HEK293 (cell line): ENCODE measurements around the gene BRI3BP.

Experiments used
- CTCF ChIA-PET: fragments of 350-600 bp; formaldehyde crosslinking; extraction: SDS; loops from one replicate; lab custom pipeline; 2021; ENCODE audit warnings: antibody characterized with exemption; lab: Yijun Ruan, JAX
- POLR2A ChIA-PET: fragments of 300-600 bp; formaldehyde crosslinking; extraction: SDS; loops from one replicate; lab custom pipeline; 2020; ENCODE audit warnings: antibody characterized with exemption, inconsistent platforms; lab: Yijun Ruan, JAX
- H3K27ac ChIP-seq: fragments of 200-500 bp; sonication (Bioruptor generic); 2 replicates; pipeline ENCODE4 v1.5.1; 2014; ENCODE audit warnings: low read depth, low read length, control low read depth, inconsistent platforms; ENCODE audit errors: extremely low read depth
- H3K36me3 ChIP-seq, 2 experiments: fragments of 200-500 bp in 1 of 2; sonication (Bioruptor generic) in 1 of 2; 1 replicate in 1 of 2; 2 replicates in 1 of 2; pipeline ENCODE4 v1.5.1; 2014 to 2017; ENCODE audit warnings: inconsistent platforms in 2 of 2, low read length in 2 of 2; ENCODE audit not compliant: control insufficient read depth in 2 of 2, insufficient read depth in 1 of 2
- H3K4me1 ChIP-seq: fragments of 200-500 bp; sonication (Bioruptor generic); 2 replicates; pipeline ENCODE4 v1.5.1; 2014; ENCODE audit warnings: mild to moderate bottlenecking, low read length, inconsistent platforms; ENCODE audit not compliant: control insufficient read depth, insufficient read depth
- H3K4me3 ChIP-seq: 2 replicates; pipeline ENCODE4 v1.5.1; 2011; ENCODE audit warnings: low read depth, mild to moderate bottlenecking, control low read depth, low read length, moderate library complexity
- H3K9me3 ChIP-seq: fragments of 200-500 bp; sonication (Bioruptor generic); 2 replicates; pipeline ENCODE4 v1.5.1; 2014; ENCODE audit warnings: low read depth, low read length, inconsistent platforms; ENCODE audit not compliant: control insufficient read depth, insufficient read depth
- GLIS1 ChIP-seq: fragments of 450-650 bp; formaldehyde crosslinking; IDR thresholded peaks from 2 replicates; pipeline ENCODE4 v1.5.1; 2016; ENCODE audit warnings: missing biosample characterization, missing genetic modification characterization
- HOXC10 ChIP-seq: sonication (generic); formaldehyde crosslinking; IDR thresholded peaks from 2 replicates; pipeline ENCODE4 v1.8.1; 2023; ENCODE audit warnings: mild to moderate bottlenecking, missing genetic modification reagents
- KLF8 ChIP-seq: fragments of 450-650 bp; formaldehyde crosslinking; IDR thresholded peaks from 2 replicates; pipeline ENCODE4 v1.5.1; 2016; ENCODE audit warnings: missing biosample characterization, missing genetic modification characterization
- OSR2 ChIP-seq: fragments of 450-650 bp; formaldehyde crosslinking; IDR thresholded peaks from 2 replicates; pipeline ENCODE4 v1.5.1; 2016; ENCODE audit warnings: missing biosample characterization, missing genetic modification characterization
- REPIN1 ChIP-seq: fragments of 450-650 bp; formaldehyde crosslinking; IDR thresholded peaks from 2 replicates; pipeline ENCODE4 v1.5.1; 2017; ENCODE audit warnings: missing biosample characterization, missing genetic modification characterization, low read depth
- SCRT1 ChIP-seq: fragments of 450-650 bp; formaldehyde crosslinking; IDR thresholded peaks from 2 replicates; pipeline ENCODE4 v1.5.1; 2016; ENCODE audit warnings: missing biosample characterization, missing genetic modification characterization, borderline replicate concordance
- SCRT2 ChIP-seq: fragments of 450-650 bp; formaldehyde crosslinking; IDR thresholded peaks from 2 replicates; pipeline ENCODE4 v1.5.1; 2016; ENCODE audit warnings: missing biosample characterization, missing genetic modification characterization
- SP3 ChIP-seq: fragments of 450-650 bp; formaldehyde crosslinking; IDR thresholded peaks from 2 replicates; pipeline ENCODE4 v1.5.1; 2016; ENCODE audit warnings: missing biosample characterization, missing genetic modification characterization
- WT1 ChIP-seq: fragments of 450-650 bp; formaldehyde crosslinking; IDR thresholded peaks from 2 replicates; pipeline ENCODE4 v1.5.1; 2016; ENCODE audit warnings: missing biosample characterization, missing genetic modification characterization
- ZBTB20 ChIP-seq: fragments of 450-650 bp; formaldehyde crosslinking; IDR thresholded peaks from 2 replicates; pipeline ENCODE4 v1.5.1; 2016; ENCODE audit warnings: missing biosample characterization, missing genetic modification characterization
- ZFP37 ChIP-seq: fragments of 450-650 bp; formaldehyde crosslinking; IDR thresholded peaks from 2 replicates; pipeline ENCODE4 v1.5.1; 2016; ENCODE audit warnings: missing biosample characterization, missing genetic modification characterization
- ZNF175 ChIP-seq: fragments of 450-650 bp; formaldehyde crosslinking; IDR thresholded peaks from 2 replicates; pipeline ENCODE4 v1.5.1; 2016; ENCODE audit warnings: missing biosample characterization, missing genetic modification characterization
- ZNF211 ChIP-seq: fragments of 450-650 bp; formaldehyde crosslinking; IDR thresholded peaks from 2 replicates; pipeline ENCODE4 v1.5.1; 2016; ENCODE audit warnings: low read depth, missing biosample characterization, missing genetic modification characterization
- ZNF214 ChIP-seq: fragments of 450-650 bp; formaldehyde crosslinking; IDR thresholded peaks from 2 replicates; pipeline ENCODE4 v1.5.1; 2017; ENCODE audit warnings: missing biosample characterization, mild to moderate bottlenecking, missing genetic modification characterization, borderline replicate concordance
- ZNF473 ChIP-seq: fragments of 450-650 bp; formaldehyde crosslinking; IDR thresholded peaks from 2 replicates; pipeline ENCODE4 v1.5.1; 2017; ENCODE audit warnings: missing biosample characterization, missing genetic modification characterization
- ZNF544 ChIP-seq: fragments of 450-650 bp; formaldehyde crosslinking; IDR thresholded peaks from 2 replicates; pipeline ENCODE4 v1.5.0; 2017; ENCODE audit warnings: missing biosample characterization, missing genetic modification characterization
- ZNF549 ChIP-seq: fragments of 450-650 bp; IDR thresholded peaks from 2 replicates; pipeline ENCODE4 v1.5.1; 2018; ENCODE audit warnings: missing biosample characterization, missing genetic modification characterization, mild to moderate bottlenecking, inconsistent platforms, moderate library complexity
- ZNF843 ChIP-seq: fragments of 450-650 bp; formaldehyde crosslinking; IDR thresholded peaks from 2 replicates; pipeline ENCODE4 v1.5.1; 2016; ENCODE audit warnings: missing biosample characterization, missing genetic modification characterization
- TF ChIP-seq, protein P1 (sequence below): fragments of 450-650 bp; formaldehyde crosslinking; IDR thresholded peaks from 2 replicates; pipeline ENCODE4 v1.5.1; 2016; ENCODE audit warnings: missing biosample characterization, missing genetic modification characterization, borderline replicate concordance
- TF ChIP-seq, protein P2 (sequence below): sonication (generic); formaldehyde crosslinking; IDR thresholded peaks from 2 replicates; pipeline ENCODE4 v1.8.1; 2022; ENCODE audit warnings: mild to moderate bottlenecking, moderate library complexity, missing genetic modification reagents
- TF ChIP-seq, protein P3 (sequence below): fragments of 450-650 bp; formaldehyde crosslinking; IDR thresholded peaks from 2 replicates; pipeline ENCODE4 v1.5.1; 2017; ENCODE audit warnings: missing biosample characterization, mild to moderate bottlenecking, missing genetic modification characterization, moderate library complexity
- TF ChIP-seq, protein P4 (sequence below): fragments of 450-650 bp; formaldehyde crosslinking; IDR thresholded peaks from 2 replicates; pipeline ENCODE4 v1.5.1; 2016; ENCODE audit warnings: missing biosample characterization, missing genetic modification characterization

BRI3BP gene

DNA sequence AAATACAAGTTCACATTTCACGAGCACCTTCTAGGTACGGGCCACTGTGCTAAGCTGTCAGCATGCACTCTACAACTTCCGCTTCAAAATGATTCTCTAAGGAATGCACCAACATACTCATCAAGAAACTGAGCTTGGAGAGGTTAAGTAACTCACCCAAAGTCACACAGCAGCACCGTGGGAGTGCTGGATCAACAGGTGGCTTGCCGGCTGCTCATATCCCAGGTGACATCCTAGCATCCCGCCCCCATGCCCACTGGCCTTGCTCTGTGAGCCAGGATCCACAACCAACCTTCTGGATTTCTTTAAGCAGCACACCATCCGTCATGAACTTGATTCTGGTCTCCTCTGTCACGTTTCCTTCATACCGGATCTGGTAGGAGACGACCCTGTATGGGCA, 21.2 kb upstream of the BRI3BP start:
- H3K36me3 ChIP-seq = peaks cover 6 to 77% of the 10 kb centered on the region in 2 experiments
- CTCF ChIA-PET = no interaction called here
- POLR2A ChIA-PET = no interaction called here
- H3K9me3 ChIP-seq = no peaks in the 10 kb centered on the region
- H3K4me3 ChIP-seq = no peak overlapping the region
- H3K4me1 ChIP-seq = no peaks in the 10 kb centered on the region
- TF ChIP-seq ZNF211 (tag by site-specific recombination) = no peak
- TF ChIP-seq SCRT1 (tag by site-specific recombination) = peak; percentile 87; the same call in 1 of the 2 replicates
- peak; percentile 95 for TF ChIP-seq SCRT2 (tag by site-specific recombination)
- TF ChIP-seq, all 188 proteins: peak for 2
- H3K27ac ChIP-seq = no peak overlapping the region

DNA sequence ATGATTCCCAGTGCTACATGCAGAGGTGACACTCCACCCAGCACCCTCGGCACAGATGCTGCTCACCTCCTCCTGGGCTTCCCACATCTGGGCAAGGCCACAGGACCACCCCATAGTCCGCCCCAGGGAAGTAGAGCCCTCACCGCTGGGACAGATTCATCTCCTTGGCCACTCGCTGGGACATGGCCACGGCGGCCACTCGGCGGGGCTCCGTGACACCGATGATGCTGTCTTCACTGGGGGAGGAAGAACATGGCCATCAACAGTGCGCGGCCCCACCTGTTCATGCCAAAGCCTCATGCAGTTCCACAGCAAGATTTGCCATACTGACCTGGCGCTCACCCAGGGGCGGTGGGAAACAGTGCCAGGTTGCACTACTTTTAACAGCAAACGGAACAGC, 18.2 kb upstream of the BRI3BP start:
- H3K4me1 ChIP-seq = no peaks in the 10 kb centered on the region
- peaks cover 18 to 77% of the 10 kb centered on the region in 2 experiments for H3K36me3 ChIP-seq
- TF ChIP-seq ZBTB20 (tag by site-specific recombination) (no peak), ZNF473 (tag by site-specific recombination) (no peak), ZNF544 (tag by site-specific recombination) (no peak), GLIS1 (tag by site-specific recombination) (no peak), WT1 (tag by site-specific recombination) (no peak), KLF8 (tag by site-specific recombination) (no peak), ZNF843 (tag by site-specific recombination) (no peak), ZNF175 (tag by site-specific recombination) (no peak), OSR2 (tag by site-specific recombination) (no peak), HOXC10 (CRISPR knock-in tag) (no peak), SP3 (tag by site-specific recombination) (no peak), REPIN1 (no peak), ZNF549 (tag by site-specific recombination) (no peak), ZNF214 (no peak), ZFP37 (tag by site-specific recombination) (no peak)
- TF ChIP-seq, protein P1, sequence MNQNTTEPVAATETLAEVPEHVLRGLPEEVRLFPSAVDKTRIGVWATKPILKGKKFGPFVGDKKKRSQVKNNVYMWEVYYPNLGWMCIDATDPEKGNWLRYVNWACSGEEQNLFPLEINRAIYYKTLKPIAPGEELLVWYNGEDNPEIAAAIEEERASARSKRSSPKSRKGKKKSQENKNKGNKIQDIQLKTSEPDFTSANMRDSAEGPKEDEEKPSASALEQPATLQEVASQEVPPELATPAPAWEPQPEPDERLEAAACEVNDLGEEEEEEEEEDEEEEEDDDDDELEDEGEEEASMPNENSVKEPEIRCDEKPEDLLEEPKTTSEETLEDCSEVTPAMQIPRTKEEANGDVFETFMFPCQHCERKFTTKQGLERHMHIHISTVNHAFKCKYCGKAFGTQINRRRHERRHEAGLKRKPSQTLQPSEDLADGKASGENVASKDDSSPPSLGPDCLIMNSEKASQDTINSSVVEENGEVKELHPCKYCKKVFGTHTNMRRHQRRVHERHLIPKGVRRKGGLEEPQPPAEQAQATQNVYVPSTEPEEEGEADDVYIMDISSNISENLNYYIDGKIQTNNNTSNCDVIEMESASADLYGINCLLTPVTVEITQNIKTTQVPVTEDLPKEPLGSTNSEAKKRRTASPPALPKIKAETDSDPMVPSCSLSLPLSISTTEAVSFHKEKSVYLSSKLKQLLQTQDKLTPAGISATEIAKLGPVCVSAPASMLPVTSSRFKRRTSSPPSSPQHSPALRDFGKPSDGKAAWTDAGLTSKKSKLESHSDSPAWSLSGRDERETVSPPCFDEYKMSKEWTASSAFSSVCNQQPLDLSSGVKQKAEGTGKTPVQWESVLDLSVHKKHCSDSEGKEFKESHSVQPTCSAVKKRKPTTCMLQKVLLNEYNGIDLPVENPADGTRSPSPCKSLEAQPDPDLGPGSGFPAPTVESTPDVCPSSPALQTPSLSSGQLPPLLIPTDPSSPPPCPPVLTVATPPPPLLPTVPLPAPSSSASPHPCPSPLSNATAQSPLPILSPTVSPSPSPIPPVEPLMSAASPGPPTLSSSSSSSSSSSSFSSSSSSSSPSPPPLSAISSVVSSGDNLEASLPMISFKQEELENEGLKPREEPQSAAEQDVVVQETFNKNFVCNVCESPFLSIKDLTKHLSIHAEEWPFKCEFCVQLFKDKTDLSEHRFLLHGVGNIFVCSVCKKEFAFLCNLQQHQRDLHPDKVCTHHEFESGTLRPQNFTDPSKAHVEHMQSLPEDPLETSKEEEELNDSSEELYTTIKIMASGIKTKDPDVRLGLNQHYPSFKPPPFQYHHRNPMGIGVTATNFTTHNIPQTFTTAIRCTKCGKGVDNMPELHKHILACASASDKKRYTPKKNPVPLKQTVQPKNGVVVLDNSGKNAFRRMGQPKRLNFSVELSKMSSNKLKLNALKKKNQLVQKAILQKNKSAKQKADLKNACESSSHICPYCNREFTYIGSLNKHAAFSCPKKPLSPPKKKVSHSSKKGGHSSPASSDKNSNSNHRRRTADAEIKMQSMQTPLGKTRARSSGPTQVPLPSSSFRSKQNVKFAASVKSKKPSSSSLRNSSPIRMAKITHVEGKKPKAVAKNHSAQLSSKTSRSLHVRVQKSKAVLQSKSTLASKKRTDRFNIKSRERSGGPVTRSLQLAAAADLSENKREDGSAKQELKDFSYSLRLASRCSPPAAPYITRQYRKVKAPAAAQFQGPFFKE (tag by site-specific recombination) = no peak
- TF ChIP-seq, protein P2, sequence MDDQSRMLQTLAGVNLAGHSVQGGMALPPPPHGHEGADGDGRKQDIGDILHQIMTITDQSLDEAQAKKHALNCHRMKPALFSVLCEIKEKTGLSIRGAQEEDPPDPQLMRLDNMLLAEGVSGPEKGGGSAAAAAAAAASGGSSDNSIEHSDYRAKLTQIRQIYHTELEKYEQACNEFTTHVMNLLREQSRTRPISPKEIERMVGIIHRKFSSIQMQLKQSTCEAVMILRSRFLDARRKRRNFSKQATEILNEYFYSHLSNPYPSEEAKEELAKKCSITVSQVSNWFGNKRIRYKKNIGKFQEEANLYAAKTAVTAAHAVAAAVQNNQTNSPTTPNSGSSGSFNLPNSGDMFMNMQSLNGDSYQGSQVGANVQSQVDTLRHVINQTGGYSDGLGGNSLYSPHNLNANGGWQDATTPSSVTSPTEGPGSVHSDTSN = no peak
- TF ChIP-seq, protein P3, sequence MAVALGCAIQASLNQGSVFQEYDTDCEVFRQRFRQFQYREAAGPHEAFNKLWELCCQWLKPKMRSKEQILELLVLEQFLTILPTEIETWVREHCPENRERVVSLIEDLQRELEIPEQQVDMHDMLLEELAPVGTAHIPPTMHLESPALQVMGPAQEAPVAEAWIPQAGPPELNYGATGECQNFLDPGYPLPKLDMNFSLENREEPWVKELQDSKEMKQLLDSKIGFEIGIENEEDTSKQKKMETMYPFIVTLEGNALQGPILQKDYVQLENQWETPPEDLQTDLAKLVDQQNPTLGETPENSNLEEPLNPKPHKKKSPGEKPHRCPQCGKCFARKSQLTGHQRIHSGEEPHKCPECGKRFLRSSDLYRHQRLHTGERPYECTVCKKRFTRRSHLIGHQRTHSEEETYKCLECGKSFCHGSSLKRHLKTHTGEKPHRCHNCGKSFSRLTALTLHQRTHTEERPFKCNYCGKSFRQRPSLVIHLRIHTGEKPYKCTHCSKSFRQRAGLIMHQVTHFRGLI = no peak
- TF ChIP-seq, protein P4, sequence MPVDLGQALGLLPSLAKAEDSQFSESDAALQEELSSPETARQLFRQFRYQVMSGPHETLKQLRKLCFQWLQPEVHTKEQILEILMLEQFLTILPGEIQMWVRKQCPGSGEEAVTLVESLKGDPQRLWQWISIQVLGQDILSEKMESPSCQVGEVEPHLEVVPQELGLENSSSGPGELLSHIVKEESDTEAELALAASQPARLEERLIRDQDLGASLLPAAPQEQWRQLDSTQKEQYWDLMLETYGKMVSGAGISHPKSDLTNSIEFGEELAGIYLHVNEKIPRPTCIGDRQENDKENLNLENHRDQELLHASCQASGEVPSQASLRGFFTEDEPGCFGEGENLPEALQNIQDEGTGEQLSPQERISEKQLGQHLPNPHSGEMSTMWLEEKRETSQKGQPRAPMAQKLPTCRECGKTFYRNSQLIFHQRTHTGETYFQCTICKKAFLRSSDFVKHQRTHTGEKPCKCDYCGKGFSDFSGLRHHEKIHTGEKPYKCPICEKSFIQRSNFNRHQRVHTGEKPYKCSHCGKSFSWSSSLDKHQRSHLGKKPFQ (tag by site-specific recombination) = no peak
- ChIA-PET POLR2A (no interaction called here), CTCF (no interaction called here)
- H3K27ac ChIP-seq = no peak overlapping the region
- H3K9me3 ChIP-seq = no peaks in the 10 kb centered on the region
- no peak overlapping the region for H3K4me3 ChIP-seq
